NCI-H1105 treated with DMSO at 0.1 percent for 48 hours (cell line): ENCODE results near the gene CRB3.

ENCODE experiments used
- DNase-seq: peaks from one replicate; lab custom pipeline; 2025; lab: John Stamatoyannopoulos, UW

The CRB3 gene

GRCh38 chr19:6433165-6433564, 30.9 kb upstream of the CRB3 start:
- DNase-seq: no peak

- no peak for DNase-seq
Observed at GRCh38 chr19:6433663-6434062, 30.4 kb upstream of the CRB3 start, which contains the start of gene SLC25A41. SLC25A41 (minus strand) TSS chr19:6433763; CDS start chr19:6433693, 70 bp downstream.

- DNase-seq: no peak
Observed at GRCh38 chr19:6439743-6440142, 24.3 kb upstream of the CRB3 start.

GRCh38 chr19:6440905-6441304, 23.2 kb upstream of the CRB3 start:
- DNase-seq: no peak

- DNase-seq: no peak
Observed at GRCh38 chr19:6442087-6442688, 21.9 kb upstream of the CRB3 start.

GRCh38 chr19:6443986-6444385, 20.1 kb upstream of the CRB3 start:
- DNase-seq: no peak

GRCh38 chr19:6446452-6446851, 17.6 kb upstream of the CRB3 start:
- no peak for DNase-seq

GRCh38 chr19:6448045-6448444, 16.0 kb upstream of the CRB3 start:
- no peak for DNase-seq

- no peak for DNase-seq
Observed at GRCh38 chr19:6450166-6450565, 13.9 kb upstream of the CRB3 start.

GRCh38 chr19:6451583-6452222, 12.4 kb upstream of the CRB3 start:
- DNase-seq: no peak

- DNase-seq: no peak
Observed at GRCh38 chr19:6452223-6452614, 11.9 kb upstream of the CRB3 start.

GRCh38 chr19:6452899-6453298, 11.2 kb upstream of the CRB3 start:
- DNase-seq: no peak

GRCh38 chr19:6453951-6454565, 10.0 kb upstream of the CRB3 start:
- no peak for DNase-seq

GRCh38 chr19:6455924-6456323, 8.1 kb upstream of the CRB3 start:
- no peak for DNase-seq

- DNase-seq: no peak
Observed at GRCh38 chr19:6457958-6458694, 5.9 kb upstream of the CRB3 start.

GRCh38 chr19:6458695-6459261, 5.3 kb upstream of the CRB3 start:
- no peak for DNase-seq

- peak; percentile 31 for DNase-seq
Observed at GRCh38 chr19:6459262-6460098, 4.6 kb upstream of the CRB3 start, which contains the start of gene SLC25A23. SLC25A23 (minus strand) TSS chr19:6459792; CDS start chr19:6459628, 164 bp downstream.

- peak; percentile 96 for DNase-seq
Observed at GRCh38 chr19:6460099-6460884, 3.8 kb upstream of the CRB3 start.

- DNase-seq: no peak
Observed at GRCh38 chr19:6465006-6465405, 935 bp downstream of the CRB3 start.

GRCh38 chr19:6465663-6466062, 1.6 kb downstream of the CRB3 start:
- DNase-seq: no peak
